Measurements from ENCODE around the gene RUSF1. TPM values are rescaled to one million over a fixed set of nuclear protein-coding genes. Genes with fewer than 3 reads are reported as not detected.

Gene RUSF1
- total and polyA plus RNA-seq, 9 of the 15 experiments (the other 6 are each of a cell fraction or from before 2014, with no cell fraction given), result 0.80 to 52.8 (median 27.6) TPM

GRCh38 chr16:31451201-31451600 is 57.0 kb downstream of the RUSF1 start (continued):
- no peak for TF ChIP-seq THRB (CRISPR knock-in tag; conservative IDR thresholded peaks at IDR 0.05)
- TF ChIP-seq TEAD4 (IDR thresholded peaks at IDR 0.05; ENCODE audit: low read length), result no peak
- TF ChIP-seq TEAD4 (CRISPR knock-in tag; IDR thresholded peaks at IDR 0.05; ENCODE audit: borderline replicate concordance), result no peak
- no peak for TF ChIP-seq SUPT5H (IDR thresholded peaks at IDR 0.05)
- TF ChIP-seq CBFA2T2 (conservative IDR thresholded peaks at IDR 0.05), result no peak
- TF ChIP-seq BRF2 (IDR thresholded peaks at IDR 0.05; ENCODE audit: borderline replicate concordance, insufficient read depth, insufficient read length), result no peak
- no peak for TF ChIP-seq NR2F6 (CRISPR knock-in tag; IDR thresholded peaks at IDR 0.05)
- no peak for TF ChIP-seq HNRNPL (IDR thresholded peaks at IDR 0.05; ENCODE audit: low read depth, low read length)
- TF ChIP-seq RBM34 (IDR thresholded peaks at IDR 0.05; ENCODE audit: borderline replicate concordance, insufficient read depth, low read length), result no peak
- TF ChIP-seq XRCC5 (IDR thresholded peaks at IDR 0.05; ENCODE audit: low read depth, low read length), result no peak
- no peak for TF ChIP-seq IRF1 (CRISPR knock-in tag; IDR thresholded peaks at IDR 0.05; ENCODE audit: borderline replicate concordance)
- no peak for TF ChIP-seq CTCFL (IDR thresholded peaks at IDR 0.05; ENCODE audit: borderline replicate concordance, insufficient read depth, low read depth, low read length, poor library complexity, severe bottlenecking)

Data from K562 (cell line).